ENCODE measurements around the gene VTN.
A peak's percentile ranks its signal among the peaks of the same experiment; 100 is the strongest.

The VTN gene, protein sequence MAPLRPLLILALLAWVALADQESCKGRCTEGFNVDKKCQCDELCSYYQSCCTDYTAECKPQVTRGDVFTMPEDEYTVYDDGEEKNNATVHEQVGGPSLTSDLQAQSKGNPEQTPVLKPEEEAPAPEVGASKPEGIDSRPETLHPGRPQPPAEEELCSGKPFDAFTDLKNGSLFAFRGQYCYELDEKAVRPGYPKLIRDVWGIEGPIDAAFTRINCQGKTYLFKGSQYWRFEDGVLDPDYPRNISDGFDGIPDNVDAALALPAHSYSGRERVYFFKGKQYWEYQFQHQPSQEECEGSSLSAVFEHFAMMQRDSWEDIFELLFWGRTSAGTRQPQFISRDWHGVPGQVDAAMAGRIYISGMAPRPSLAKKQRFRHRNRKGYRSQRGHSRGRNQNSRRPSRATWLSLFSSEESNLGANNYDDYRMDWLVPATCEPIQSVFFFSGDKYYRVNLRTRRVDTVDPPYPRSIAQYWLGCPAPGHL

DNA sequence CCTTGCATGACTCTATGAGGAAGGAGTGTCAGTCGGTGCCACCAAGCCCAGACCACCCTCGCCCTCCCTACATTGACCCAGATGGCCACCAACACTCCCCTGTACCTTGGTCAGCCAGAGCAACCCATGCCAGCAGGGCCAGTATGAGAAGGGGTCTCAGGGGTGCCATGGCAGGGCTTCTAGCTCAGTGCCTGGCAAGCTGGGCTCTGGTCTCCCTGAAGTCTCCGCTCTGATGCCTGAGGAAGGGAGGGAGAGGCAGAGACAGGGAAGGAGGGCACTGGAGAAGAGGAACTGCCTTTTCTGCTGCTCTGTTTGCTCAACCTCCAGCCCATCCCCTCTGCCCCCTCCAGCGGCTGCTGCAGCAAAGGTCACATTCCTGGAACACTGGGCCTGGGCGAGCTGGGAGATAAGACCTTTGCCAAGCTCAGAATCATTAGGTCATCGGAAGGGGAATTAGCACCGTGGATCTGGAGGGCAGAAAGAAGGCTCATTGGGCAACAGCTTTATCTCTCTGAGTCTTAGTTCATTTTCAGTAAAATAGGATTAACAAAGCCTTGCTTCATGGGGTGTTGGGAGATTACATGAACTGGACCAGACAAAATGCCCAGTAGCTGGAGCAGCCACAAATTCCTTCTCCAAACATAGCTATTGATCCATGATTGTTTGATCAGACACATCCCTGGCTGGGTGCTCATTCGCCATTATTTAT is at the start of gene VTN:
Gene VTN (minus strand): TSS at position 273 of the 709 bp plus-strand sequence. CDS start 104 bp downstream, at position 169.
- TF ChIP-seq POLR2A (IDR thresholded peaks at IDR 0.05; ENCODE audit: low read length): no peak
- TF ChIP-seq GATA1 (IDR thresholded peaks at IDR 0.05; ENCODE audit: low read depth, low read length): no peak

DNA sequence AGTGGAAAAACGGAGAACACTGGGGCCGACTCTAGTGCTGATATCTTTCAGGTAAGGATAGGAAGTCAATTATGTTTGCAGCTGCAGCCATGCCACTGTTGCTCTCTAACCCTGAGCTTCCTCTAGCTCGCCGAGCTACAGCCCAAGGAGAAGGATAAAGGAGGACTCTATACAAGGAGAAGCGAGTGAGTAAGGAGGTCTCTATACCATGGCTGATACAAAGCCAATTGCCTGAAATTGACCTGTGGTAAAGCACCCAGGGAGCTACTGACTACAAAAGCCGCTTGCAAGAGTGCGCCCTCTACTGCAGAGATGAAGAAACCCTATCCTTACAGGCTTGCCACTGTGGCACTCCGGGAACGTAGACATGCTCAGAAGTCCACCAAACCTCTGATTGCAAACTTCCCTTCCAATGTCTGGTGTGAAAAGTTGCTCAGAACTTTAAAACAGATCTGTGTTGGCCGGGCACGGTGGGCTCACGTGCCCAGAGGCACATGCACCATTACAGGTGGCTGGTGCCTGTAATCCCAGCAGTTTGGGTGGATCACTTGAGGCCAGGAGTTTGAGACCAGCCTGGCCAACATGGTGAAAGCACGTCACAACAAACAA is 46.7 kb upstream of the VTN start:
- peak; percentile 66 to 69 for DNase-seq
- TF ChIP-seq POLR2A (IDR thresholded peaks at IDR 0.05; ENCODE audit: low read length) (no peak), GATA1 (IDR thresholded peaks at IDR 0.05; ENCODE audit: low read depth, low read length) (no peak)

More for the DNA sequence above, at the start of gene VTN:
- peak; percentile 26 to 27 for DNase-seq

- no peak for DNase-seq
- TF ChIP-seq GATA1 (IDR thresholded peaks at IDR 0.05; ENCODE audit: low read depth, low read length): no peak
- TF ChIP-seq POLR2A (IDR thresholded peaks at IDR 0.05; ENCODE audit: low read length): no peak
These were observed 45.8 kb upstream of the VTN start for GRCh38 chr17:28415886-28416285.

- no peak for DNase-seq
- no peak for TF ChIP-seq POLR2A (IDR thresholded peaks at IDR 0.05; ENCODE audit: low read length)
These were observed 43.7 kb upstream of the VTN start for GRCh38 chr17:28413804-28414203.

DNA sequence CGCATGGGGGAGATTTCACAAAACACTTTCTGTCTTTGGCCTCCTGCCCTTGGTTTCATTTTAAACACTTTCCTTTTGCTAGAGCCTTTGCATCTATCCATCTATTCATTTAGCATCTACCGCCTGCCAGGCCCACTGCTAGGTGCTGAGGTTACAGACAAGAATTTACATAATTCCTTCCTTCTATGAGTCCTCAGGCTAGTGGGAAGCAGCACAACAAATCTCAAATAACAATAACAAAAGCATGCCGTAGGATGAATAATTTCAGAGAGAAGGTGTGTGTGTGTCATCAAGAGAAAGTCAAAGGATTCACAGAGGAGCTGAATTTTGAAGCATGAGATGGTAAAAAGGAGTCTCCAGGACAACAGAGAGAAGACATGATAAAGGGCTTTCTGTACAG is 42.0 kb upstream of the VTN start:
- no peak for TF ChIP-seq POLR2A (IDR thresholded peaks at IDR 0.05; ENCODE audit: low read length)
- TF ChIP-seq GATA1 (IDR thresholded peaks at IDR 0.05; ENCODE audit: low read depth, low read length): no peak
- no peak for DNase-seq

GRCh38 chr17:28407974-28408306 is 37.8 kb upstream of the VTN start:
- TF ChIP-seq GATA1 (IDR thresholded peaks at IDR 0.05; ENCODE audit: low read depth, low read length): no peak
- no peak for TF ChIP-seq POLR2A (IDR thresholded peaks at IDR 0.05; ENCODE audit: low read length)
- no peak for DNase-seq

DNA sequence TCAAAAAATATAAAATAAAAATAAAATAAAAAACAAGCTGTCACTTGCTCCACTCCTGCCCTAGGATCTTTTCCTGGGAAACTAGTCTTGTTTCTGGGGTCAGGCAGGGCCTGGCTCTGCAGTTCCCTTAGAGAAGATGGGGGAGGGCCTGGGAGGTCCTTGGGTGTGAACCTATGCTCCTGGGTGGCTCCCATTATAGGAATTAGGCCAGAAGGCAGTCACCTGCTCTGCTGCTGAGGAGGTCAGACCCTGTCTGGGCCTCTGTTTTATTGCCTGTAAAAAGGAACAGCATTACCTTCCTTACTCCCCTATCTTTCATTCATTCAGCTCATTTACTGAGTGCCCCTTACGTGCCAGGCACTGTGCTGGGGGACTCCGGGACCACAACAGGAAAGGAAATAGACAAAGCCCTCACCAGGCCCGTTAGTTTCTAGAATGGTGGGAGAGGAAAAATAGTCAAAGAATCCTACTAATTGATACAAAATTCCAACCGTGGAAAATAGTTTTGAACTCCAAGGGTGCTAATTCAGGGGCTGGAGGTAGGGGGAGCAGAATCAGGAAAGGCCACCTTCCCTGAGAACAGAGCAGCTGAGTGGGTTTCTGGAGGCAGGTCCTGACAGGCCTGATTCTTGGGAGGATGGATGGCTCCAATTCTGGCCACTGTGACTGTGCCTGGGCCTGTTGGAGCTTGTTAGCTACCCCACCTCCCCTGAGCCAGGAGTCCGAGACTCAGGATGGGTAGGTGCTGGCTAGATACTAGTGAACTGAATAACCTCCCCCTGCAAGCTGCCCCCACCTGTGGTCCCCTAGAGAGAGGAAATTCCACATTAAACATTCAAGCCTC is 37.2 kb upstream of the VTN start:
- TF ChIP-seq GATA1 (IDR thresholded peaks at IDR 0.05; ENCODE audit: low read depth, low read length) (no peak), POLR2A (IDR thresholded peaks at IDR 0.05; ENCODE audit: low read length) (no peak)
- no peak for DNase-seq

- TF ChIP-seq POLR2A (IDR thresholded peaks at IDR 0.05; ENCODE audit: low read length) (no peak), GATA1 (IDR thresholded peaks at IDR 0.05; ENCODE audit: low read depth, low read length) (no peak)
These were observed 36.3 kb upstream of the VTN start for GRCh38 chr17:28406473-28406814.

DNA sequence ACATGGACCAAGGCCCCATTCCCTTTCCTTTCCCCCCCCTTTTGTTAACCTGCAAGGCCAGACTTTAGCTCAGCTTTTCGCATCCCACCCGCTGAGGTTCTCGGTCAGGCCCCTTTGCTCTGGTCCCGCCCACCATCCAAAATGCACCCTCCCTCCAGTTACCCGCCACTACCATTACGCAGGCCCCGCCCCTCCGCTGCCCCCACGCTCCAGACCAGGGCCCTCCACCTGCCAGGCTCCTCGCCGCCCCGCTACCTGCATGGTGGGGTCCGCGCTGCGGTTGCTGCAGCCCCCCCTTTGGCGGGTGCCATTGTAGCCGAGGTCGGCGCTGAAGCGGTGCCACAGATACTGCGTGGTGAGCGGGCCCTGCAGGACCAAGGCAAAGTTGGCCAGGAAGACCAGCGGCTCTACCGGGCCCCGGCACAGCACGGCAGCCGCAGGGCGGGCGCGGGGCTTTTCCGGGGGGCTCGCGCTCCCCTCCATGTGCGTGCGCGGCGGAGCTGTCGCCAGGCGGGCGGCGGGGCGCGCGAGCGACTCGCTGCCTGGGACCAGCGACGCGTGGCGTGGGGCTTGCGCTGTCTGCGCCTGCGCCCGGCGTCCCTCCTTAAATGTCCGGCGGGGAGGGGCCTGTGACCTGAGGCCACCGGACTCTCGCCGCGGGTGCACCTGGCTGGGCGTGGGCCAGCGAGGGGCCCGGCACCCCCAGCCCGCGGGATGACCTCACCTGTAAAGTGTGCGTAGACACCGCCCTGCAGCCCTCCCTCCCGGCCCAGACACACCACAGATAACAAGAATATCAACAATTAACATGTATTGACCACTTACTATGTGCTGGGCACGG is 35.7 kb upstream of the VTN start, which contains the start of gene SLC46A1:
Gene SLC46A1 (minus strand): TSS at position 581 of the 841 bp plus-strand sequence. CDS start 98 bp downstream, at position 483.
- DNase-seq: peak; percentile 36 to 46

More at GRCh38 chr17:28406473-28406814, 36.3 kb upstream of the VTN start:
- peak in 1 of 2 experiments; percentile 30 for DNase-seq

GRCh38 chr17:28404812-28405570 is 34.9 kb upstream of the VTN start:
- no peak for TF ChIP-seq POLR2A (IDR thresholded peaks at IDR 0.05; ENCODE audit: low read length)
- no peak for TF ChIP-seq GATA1 (IDR thresholded peaks at IDR 0.05; ENCODE audit: low read depth, low read length)
- no peak for DNase-seq

More for the DNA sequence above, 35.7 kb upstream of the VTN start, which contains the start of gene SLC46A1:
- TF ChIP-seq GATA1 (IDR thresholded peaks at IDR 0.05; ENCODE audit: low read depth, low read length) (no peak), POLR2A (IDR thresholded peaks at IDR 0.05; ENCODE audit: low read length) (no peak)

DNA sequence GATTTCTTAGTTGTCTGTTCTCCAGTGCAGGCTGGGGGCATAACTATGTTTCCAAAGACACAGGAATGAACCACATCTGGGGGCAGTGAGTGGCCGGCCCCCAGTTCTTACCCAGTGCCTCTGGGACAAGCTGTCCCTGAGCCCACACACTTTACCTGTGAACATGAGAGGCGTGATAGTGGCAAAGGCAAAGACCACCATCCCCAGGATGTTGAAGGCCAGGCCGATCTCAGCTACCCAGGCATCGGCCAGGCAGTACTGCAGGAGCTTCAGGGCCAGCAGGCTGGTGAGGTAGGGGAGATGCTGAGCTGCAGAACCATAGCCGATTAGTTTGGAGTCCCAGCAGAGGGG is 34.3 kb upstream of the VTN start:
- DNase-seq: no peak
- no peak for TF ChIP-seq POLR2A (IDR thresholded peaks at IDR 0.05; ENCODE audit: low read length)
- TF ChIP-seq GATA1 (IDR thresholded peaks at IDR 0.05; ENCODE audit: low read depth, low read length): no peak

DNA sequence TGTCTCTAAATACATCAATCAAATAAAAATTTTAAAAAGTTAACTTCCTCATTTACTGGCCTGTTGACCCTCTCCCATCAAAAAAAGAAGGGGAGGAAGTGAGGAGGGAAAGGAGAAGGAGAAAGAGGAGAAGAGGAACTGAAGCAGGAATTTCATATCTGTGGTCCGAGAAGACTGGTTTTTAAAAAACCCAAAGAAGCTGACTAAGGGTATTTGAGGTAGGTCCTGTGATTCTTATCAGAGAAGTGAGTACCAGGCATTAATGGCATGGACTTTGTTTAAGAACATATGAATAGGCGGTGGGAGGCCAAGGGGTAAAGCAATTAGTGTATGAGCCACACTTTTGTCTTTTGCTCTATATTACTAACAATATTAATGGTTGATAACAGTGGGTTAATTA is 33.9 kb upstream of the VTN start:
- TF ChIP-seq POLR2A (IDR thresholded peaks at IDR 0.05; ENCODE audit: low read length): no peak
- no peak for TF ChIP-seq GATA1 (IDR thresholded peaks at IDR 0.05; ENCODE audit: low read depth, low read length)

More for the DNA sequence above, 33.9 kb upstream of the VTN start:
- no peak for DNase-seq

Data from erythroblast (primary cell).